ENCODE results near the gene ZNF750. TPM values are rescaled to one million over a fixed set of nuclear protein-coding genes. Genes with fewer than 3 reads are reported as not detected.

The ZNF750 gene
- total and polyA plus RNA-seq, 12 donors: 0.07 to 0.20 (median 0.11) TPM; not detected in 8

- peak overlapping the region in 4 of 5 donors; percentile 60 to 94 (median 82) for H3K27ac ChIP-seq
- WGBS, 4 donors: 90 to 92% (median 91%) methylated on average over 34 to 42 of the region's 42 CpGs
- TF ChIP-seq POLR2A (IDR thresholded peaks at IDR 0.05): no peak
- no peak for TF ChIP-seq CTCF (IDR thresholded peaks at IDR 0.05)
- H3K4me1 ChIP-seq (replicated peaks in 1 of 2): peaks cover 11 to 20% of the 10 kb centered on the region in 2 donors
- no peaks in the 10 kb centered on the region for H3K27me3 ChIP-seq
- H3K9me3 ChIP-seq (replicated peaks in 1 of 3): no peaks in the 10 kb centered on the region
- DNase-seq: no peak
- no peaks in the 10 kb centered on the region for H3K36me3 ChIP-seq (replicated peaks in 1 of 2)
- H3K4me3 ChIP-seq: no peak overlapping the region
- intact Hi-C loops (cut with DNase I): no loop called here
Observed at GRCh38 chr17:82860606-82861392, 21.0 kb upstream of the ZNF750 start.

- peak; percentile 67 to 93 (median 90) for DNase-seq
- peaks cover 11 to 20% of the 10 kb centered on the region in 2 donors for H3K4me1 ChIP-seq (replicated peaks in 1 of 2)
- WGBS, 4 donors: 29 to 51% (median 37%) methylated on average over 12 to 23 of the region's 23 CpGs
- no peaks in the 10 kb centered on the region for H3K9me3 ChIP-seq (replicated peaks in 1 of 3)
- intact Hi-C loops (cut with DNase I): no loop called here
- H3K36me3 ChIP-seq (replicated peaks in 1 of 2): no peaks in the 10 kb centered on the region
- no peaks in the 10 kb centered on the region for H3K27me3 ChIP-seq
- H3K4me3 ChIP-seq: no peak overlapping the region
- peak overlapping the region; percentile 60 to 94 (median 75) for H3K27ac ChIP-seq
- TF ChIP-seq POLR2A (IDR thresholded peaks at IDR 0.05) (peak in 1 of 2 donors; percentile 46), CTCF (IDR thresholded peaks at IDR 0.05) (peak in 1 of 6 experiments; percentile 3)
Observed at GRCh38 chr17:82859431-82860403, 19.9 kb upstream of the ZNF750 start.

GRCh38 chr17:82858376-82859126, 18.7 kb upstream of the ZNF750 start:
- no peaks in the 10 kb centered on the region for H3K9me3 ChIP-seq (replicated peaks in 1 of 3)
- WGBS, 4 donors: 90 to 91% (median 91%) methylated on average over 15 to 28 of the region's 28 CpGs
- no peak for DNase-seq
- H3K4me3 ChIP-seq: no peak overlapping the region
- no peaks in the 10 kb centered on the region for H3K36me3 ChIP-seq (replicated peaks in 1 of 2)
- intact Hi-C loops (cut with DNase I): no loop called here
- peaks cover 11 to 15% of the 10 kb centered on the region in 2 donors for H3K4me1 ChIP-seq (replicated peaks in 1 of 2)
- no peaks in the 10 kb centered on the region for H3K27me3 ChIP-seq
- TF ChIP-seq POLR2A (IDR thresholded peaks at IDR 0.05) (no peak), CTCF (IDR thresholded peaks at IDR 0.05) (no peak)
- H3K27ac ChIP-seq: peak overlapping the region in 3 of 5 donors; percentile 44 to 94 (median 60)
